Right renal cortex interstitium (tissue), 3 donors: ENCODE measurements around the gene ART3. TPM values are rescaled to one million over a fixed set of nuclear protein-coding genes. Genes with fewer than 3 reads are reported as not detected.

Experiments
- DNase-seq, 3 donors: peaks; one replicate each; pipeline ENCODE4 v3.0.0-alpha.2; 2013; ENCODE audit warnings: low read depth in 3 of 3, low spot score in 2 of 3
- polyA plus RNA-seq, 3 donors: library from polyadenylated mRNA; unstranded; fragments of 120-200 nt; gene quantifications; one replicate each; pipeline ENCODE4 v1.2.1, GENCODE V29; 2013; ENCODE audit not compliant: insufficient read length in 3 of 3

ART3 gene
- polyA plus RNA-seq, 3 donors, result 0.28 to 0.60 (median 0.40) TPM

DNA sequence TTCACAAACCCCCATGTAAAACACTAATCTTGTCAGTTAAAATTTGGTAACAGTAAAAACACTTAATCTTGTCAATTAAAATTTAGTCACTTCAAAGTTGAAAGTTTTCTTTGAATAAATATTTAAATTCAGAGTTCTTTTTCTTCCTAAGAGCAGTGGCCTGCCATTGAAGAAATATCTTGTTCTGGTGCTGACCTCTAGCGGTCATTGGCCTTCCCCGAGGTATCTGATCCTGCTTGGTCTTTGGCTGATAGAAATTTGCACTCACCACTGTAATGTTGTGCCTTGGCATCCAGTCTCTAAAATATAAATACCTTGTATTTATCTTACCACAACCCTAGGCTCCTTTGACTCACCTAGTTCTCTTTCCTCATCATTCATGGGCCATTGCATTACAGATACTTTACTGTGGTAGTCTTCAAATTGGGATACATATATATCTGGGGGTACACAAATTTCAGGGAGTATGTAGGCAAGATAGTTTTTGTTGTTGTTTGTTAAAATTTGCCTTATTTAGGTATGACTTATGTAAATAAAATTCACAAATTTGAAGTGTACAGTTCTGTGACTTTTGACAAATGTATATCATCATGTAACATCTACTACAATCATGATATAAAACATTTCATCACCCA lies 6.7 kb upstream of the ART3 start:
- DNase-seq, result peak; percentile 34 to 61 (median 54)

DNA sequence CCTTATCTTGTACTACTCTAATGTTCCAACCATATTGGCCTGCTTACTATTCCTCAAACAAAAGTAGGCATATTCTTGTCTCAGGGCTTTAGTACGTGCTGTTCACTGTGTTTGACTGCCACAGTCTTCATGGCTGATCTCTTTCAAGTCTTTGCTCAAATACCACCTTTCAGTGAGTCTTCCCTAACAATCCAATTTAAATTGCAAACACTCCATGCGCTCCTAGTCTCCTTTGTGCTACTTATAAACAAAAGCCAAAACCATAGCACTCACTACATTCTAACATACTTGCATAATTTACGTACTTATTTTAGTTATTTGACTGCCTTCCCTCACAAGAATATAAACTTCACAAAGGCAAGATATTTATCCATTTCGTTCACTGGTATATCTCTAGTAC lies 1.7 kb upstream of the ART3 start:
- DNase-seq, result no peak

DNA sequence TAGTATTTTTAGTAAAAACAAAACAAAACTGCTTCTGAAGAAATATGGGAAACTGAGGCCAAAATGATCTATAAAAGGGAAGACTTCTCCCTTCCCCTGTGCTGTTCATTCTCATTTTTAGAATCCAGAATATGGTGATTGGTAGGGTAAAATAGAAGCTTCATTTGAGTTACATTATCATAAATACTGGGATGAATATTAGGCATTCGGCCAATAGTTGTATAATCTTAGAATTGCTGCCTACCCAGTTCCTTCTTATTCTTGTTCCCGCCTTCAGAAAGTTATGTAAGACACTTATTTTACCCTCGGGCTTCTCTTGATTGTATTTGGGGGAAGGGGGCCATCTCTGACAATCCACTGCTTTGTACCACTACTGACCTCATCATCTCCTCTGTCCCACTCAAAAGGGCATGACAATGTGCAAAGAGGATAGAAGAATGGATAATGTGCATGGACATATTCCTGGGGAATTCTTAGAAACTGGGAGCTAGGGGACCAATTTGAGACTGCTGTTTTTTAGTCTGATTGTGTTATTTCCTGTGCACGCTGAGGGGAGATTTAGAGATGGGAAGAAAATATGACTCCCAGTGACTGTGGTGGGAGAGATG lies 588 bp downstream of the ART3 start:
- no peak for DNase-seq

DNA sequence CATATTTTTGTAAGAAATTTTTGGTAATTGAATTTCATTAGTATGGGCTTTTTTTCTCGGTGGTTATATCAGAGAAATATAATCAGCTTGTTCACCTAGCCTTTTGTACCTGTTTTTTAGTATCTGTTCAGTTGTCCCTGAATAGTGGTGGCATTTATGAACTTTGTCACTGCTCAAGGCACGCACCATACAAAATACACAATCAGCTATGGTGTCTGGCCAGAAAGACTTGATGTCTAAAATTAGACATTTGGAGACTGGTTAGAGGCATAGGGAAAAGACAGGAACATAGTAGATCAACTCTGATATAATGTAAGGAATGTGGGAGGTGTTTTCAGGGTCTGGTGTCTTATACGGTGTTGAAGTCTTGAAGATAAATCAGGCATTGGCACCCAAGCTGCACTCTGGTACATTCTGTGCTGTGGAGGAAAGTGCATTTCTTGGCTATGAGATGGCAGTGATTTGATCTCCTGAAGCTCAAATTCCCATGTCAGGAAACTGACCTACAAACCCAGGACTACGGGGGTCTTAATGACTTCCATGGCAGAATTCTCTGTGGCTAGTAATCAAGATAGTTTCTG lies 3.6 kb downstream of the ART3 start:
- DNase-seq, result no peak

DNA sequence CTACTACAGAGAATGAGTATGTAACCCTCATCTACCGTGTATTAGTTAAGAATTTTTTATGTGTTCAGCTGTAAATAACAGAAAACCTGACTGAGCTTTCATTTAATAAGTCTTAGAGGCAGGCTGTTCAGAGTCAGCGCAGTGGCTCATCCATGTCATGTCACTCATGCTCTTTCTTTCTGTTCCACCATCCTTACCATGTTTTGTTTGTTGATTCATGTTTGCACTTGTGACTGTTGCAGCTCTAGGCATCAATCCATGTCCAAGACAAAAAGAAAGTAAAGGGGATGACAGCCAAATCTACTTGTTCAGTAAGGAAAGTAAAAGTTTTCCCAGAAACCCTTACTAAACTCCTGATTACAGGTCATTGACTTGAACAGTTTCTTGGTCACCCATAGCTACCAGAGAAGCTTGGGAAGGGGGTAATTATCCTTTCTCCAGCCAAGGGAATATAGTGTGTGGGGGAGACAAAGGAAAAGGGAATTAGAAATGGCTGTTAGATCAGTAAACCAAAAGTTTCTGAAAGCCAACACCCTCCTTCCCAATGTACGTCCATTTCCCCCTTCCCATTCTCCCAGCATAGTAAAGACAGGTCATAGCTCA lies 9.0 kb downstream of the ART3 start:
- DNase-seq, result no peak

DNA sequence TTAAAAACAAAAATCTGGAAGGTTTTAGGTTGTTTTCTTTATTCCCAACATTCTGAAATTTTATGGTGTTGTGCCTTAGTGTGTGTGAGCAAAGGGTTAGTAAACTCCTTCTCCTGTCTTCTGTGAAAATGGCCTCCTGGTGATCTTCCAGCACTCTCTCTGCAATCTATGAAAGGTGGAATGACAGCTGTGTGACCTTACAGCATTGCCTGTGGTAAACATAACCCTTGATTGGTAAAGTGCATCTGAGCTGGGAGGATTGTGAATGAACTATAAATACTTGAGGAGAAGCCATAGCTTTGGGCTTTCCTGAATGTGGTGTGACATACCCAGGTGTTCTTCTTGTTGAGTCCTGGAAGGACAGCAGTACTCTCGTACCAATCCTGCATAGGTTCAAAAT lies 10.0 kb downstream of the ART3 start:
- no peak for DNase-seq

DNA sequence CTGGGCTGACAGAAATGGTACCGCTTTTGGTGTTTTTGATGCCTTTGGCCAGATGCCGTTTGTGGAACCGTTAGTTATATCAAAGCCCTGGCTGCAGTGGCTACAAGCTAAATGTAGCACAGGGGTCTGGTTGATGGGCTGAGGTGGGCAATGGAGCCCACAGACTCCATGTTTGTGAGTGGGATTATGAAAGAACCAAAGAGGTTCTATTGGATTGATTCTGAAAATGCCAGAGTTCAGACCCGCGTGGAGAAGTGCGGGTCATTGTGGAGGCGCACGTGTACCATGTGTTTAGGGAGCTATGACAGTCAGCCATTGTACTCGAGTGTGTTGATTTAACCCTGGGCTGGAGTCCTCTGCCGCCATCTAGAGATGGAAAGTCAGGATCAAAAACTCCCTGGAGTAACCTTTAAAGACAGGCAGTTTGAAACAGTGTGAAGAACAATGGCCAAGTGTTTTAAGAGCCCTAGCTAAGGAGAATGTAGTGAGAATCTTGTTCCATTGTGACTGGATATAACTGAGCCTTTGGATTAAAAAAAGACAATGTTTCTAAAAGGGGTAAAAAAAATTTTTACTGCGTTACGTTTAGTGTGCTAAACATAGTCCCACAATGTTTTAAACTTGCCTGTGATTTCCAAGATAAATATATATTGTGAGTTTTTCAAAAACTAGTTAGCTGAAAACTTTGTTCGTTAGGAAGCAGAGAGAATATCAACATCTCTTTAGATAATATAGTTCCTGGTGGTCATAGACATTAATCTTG lies 12.7 kb downstream of the ART3 start:
- peak in 2 of 3 donors; percentile 32 to 33 for DNase-seq

DNA sequence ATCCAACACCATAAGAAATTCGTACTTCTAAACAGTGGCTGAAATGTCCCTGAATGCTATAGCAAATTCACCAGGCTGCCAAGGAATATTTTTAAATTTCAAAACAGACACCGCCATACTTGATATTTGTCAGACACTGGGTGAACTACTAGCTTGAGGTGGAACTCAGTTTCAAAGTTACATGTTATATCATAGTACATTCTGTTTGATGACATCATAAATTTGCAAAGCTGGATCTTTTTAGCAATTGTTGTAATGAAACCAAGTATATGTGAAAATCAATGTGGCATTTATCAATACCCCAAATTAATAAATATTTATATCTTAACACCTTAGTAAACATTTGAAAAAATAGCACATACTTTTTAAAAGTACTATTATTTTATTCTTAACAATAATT lies 14.2 kb downstream of the ART3 start:
- DNase-seq, result no peak

DNA sequence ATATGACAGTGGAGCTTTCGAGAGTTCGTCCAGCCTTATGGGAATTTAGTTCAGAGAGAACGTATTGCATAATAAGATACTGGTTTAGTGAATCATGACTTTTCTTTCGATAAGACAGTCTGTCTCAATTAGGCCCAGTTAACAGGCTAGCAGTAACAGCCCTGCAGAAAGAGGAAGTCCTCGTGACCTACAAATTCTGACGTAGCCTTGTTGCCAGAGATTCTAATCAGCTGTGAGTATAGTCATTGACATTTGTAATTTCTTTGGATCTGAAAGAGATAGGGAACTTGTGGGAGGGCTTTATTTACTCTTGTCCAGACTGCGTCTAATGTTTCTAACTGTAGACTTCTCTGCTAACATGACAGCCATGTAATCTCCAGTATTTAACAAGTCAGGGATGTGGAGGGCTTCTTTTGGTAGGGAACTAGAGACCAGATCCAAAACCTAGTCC lies 15.8 kb downstream of the ART3 start:
- no peak for DNase-seq

DNA sequence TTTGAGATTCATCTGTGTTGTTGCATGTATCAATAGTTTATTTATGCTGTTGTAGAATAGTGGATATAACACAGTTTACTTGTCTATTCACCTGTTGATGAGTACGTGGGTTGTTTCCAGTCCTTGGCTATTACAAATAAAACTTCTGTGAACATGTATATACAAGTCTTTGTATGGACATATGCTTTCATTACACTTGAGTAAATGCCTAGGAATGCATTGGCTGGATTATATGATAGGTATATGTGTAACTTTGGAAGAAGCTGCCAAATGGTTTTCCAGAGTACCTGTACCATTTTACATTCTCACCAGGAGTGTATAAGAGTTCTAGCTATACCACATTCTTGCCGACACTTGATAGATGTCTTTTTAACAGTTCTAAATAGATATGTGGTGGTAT lies 16.5 kb downstream of the ART3 start:
- no peak for DNase-seq

DNA sequence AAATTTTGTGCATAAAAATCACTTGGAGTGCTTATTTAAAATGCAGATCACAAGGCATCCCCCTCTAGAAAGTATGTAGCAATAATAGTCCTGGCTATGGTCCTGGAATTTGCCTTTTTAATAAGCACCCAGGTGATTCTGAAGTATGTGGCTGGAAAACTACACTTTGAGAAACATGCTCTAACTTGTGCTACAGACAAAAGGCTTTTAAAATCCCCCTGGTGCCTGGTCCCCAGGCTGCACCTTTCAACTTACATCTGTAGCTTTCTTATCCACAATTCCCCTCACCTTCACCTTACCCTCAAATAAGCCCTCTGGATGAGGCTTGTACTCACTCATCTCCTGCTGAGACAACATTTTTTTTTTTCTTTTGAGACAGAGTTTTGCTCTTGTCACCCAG lies 21.1 kb downstream of the ART3 start:
- DNase-seq, result no peak

DNA sequence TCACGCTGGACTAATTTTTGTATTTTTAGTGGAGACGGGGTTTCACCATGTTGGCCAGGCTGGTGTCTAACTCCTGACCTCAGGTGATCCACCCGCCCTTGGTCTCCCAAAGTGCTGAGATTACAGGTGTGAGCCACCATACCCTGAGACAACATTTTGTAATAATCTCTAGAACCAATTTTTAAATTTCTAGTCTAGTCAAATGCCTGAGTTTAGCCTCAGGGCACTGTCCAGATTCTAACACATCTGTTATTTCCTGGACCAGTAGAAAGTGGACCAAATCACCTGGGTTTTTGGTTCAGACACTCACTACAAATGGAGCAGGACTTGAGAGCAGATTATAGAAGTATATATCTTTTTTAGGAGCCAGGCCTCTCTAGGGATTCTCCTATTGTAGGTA lies 21.6 kb downstream of the ART3 start:
- DNase-seq, result no peak

DNA sequence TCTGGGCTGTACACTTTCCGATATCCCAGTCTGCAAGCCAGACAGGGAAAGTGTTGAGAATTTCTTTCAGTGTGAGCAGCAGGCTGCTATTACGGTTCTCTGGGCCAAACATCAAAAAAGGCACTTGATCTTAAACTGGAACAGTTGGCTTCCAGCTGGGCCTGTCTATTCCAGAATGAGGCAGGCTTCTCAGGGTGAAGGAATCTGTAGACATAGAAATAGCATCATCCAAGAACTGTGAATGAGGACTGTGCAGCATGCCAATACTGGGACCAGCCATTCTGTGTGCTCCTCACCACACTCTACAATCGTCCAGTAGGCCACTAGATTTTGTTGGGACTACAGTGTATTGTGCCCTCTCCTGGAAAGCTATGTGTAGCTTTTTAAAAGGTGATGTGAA lies 31.1 kb downstream of the ART3 start:
- no peak for DNase-seq

DNA sequence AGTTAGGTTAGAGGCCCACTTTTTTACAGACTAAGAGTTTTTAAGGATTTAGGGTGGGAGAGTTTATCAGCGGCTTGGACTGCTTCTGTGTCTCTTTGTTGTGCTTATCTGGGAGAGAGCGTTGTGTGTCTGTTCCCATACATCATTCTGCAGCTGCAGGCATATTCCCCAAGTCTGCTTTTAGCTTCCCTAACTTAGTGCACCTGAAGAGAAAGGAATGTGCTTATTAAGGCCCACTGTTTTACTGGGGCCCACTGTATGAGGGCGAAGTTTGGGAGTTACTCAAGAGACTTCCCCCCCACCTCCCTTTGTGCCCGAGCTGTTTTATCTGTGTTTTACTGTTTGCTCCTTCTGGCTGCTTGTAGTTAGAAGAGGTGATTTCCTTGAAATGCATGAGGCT lies 31.9 kb downstream of the ART3 start:
- no peak for DNase-seq

DNA sequence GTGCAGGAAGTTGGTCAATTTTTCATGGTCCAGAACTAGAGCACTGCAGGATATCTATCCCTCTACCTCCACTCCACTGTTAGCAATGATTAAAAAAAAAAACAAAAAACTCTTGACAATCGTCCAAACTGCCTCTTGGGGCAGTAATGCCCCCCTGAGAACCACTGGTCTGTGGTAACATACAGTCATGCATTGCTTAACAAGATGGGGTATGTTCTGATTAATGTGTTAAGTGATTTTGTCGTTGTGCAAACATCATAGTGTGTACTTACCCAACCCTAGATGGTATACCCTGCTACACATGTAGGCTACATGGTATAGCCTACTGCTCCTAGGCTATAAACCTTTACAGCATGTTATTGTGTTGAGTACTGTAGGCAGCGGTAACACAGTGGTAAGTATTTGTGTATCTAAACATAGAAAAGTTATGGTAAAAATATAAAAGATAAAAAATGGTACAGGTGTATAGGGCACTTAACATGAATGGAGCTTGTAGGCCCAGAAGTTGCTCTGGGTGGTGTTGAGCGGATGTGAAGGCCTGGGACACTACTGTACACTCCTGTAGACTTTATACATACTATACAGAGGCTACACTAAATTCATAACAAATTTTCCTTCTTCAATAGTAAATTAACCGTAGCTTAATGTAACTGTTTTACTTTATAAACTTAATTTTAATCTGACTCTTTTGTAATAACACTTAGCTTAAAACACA lies 34.1 kb downstream of the ART3 start:
- DNase-seq, result no peak

DNA sequence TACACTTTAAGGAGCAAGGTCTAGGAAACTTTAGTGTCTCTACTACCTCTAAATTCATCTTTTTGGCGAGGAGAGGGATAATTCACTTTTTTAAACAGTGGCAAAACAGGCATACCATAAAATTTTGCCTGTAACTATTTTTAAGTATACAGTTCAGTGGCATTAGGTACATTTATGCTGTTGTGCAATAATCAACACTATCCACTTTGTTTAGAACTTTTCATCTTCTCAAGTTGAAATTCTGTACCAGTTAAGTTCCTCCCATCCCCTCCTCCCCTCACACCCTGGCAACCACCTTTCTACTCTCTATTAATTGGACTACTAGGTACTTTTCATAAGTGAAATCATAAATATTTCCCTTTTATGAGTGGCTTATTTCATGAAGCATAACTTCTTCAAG lies 42.3 kb downstream of the ART3 start:
- no peak for DNase-seq

DNA sequence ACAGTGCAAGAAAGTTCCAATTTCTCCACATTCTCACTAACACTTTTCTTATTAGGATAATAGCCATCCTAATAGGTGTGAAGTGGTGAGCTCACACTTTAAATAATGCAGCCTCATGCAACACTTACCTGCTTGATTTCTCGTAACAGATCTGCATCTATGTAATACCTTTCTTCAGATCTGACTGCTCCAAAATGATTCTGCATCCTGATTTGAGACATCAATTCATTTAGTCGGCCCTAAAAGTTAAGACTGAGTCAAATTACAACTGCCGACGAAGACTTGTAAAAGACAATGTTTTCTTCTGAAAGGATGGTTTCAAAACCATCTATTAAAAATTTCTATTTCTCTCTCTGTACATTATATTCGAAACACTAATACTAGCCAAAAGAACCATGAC lies 43.0 kb downstream of the ART3 start:
- no peak for DNase-seq

DNA sequence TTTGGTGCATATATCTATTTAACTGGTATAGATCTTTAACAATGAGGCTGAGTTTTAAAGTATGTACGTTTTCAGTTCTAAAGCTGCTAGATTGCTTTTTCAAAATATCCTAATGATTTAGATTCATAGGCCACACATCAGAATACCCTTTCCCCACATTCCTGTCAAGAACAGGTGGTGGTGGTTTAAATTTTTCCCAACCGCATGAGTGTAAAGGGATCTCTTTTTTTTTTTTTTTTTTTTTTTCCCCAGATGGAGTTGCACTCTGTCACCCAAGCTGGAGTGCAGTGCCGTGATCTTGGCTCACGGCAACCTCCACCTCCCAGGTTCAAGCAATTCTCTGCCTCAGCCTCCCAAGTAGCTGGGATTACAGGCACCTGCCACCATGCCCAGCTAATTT lies 45.7 kb downstream of the ART3 start:
- DNase-seq, result no peak

DNA sequence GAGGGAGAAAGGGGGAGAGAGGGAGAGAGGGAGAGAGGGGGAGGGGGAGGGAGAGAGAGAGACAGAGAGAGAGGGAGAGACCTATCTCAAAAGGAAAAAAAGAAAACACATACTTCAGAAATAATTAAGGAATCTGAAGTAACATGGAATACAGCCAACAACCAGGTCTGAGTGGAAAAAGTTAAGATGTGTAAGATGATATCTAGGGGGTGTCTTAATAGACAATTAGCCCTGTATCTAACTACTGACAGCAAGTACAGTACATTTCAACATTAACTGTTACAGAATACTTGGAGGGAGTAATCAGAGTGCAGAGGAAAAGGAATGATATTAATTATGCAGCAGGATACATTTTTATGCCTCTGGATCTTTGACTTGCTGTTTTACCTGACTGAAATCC lies 51.3 kb downstream of the ART3 start:
- DNase-seq, result no peak

DNA sequence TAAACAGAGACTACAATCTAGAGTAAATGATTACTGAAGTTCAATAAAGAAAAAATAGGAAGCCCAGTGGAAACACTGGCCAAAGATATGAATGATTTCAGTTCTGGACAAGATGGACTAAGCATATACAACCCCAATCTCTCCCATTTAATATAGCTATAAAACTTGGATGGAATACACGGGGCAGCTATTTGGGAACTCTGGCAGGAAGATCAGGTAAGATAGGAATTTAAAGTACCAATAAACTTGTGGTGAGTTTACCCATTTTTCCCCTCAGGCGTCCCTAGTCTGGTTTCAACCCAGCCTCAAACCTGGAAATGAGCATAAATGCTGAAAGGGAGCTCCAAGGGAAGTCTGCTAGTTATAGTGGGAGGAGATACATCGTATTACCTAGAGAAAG lies 53.2 kb downstream of the ART3 start:
- no peak for DNase-seq

DNA sequence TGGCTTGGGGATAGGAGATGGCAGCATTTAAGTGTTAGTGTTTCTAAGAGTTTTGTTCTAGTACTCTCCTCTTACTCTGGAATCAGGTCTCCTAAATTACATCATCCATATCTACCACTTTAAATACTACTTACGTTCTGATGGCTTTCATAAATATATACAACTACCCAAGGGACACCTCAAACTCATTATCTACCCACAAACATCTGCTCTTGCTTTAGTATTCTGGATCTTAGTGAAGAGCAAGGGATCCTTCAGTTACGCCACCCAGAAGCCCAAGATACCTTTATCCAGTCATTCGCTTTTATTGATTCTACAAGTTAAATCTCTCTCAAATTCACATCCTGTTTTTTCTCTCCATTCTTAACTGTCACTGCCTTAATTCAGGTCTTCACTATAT lies 66.7 kb downstream of the ART3 start:
- no peak for DNase-seq
